C1 segment of cervical spinal cord (tissue), 14 donors: ENCODE data around the gene NPIPB9.

Experiments
- DNase-seq, 14 donors: peaks; one replicate each; lab custom pipeline; 2025; lab: John Stamatoyannopoulos, UW

NPIPB9 gene

GRCh38 chr16:28821874-28822519 lies 70.4 kb downstream of the NPIPB9 start:
- DNase-seq = peak in 1 of 14 donors; percentile 39
